Activated CD4-positive, CD25-positive, alpha-beta regulatory T cell treated with anti-CD3 and anti-CD28 coated beads, Interleukin-2, amount 50 U/mL, for 72 hours (primary cell): ENCODE results near the gene APC2.

Experiments used
- DNase-seq: peaks from one replicate; pipeline ENCODE4 v3.0.0; 2021

The APC2 gene

GRCh38 chr19:1451916-1452801 is 2.2 kb downstream of the APC2 start:
- no peak for DNase-seq

GRCh38 chr19:1452802-1453524 is 3.0 kb downstream of the APC2 start:
- no peak for DNase-seq

DNA sequence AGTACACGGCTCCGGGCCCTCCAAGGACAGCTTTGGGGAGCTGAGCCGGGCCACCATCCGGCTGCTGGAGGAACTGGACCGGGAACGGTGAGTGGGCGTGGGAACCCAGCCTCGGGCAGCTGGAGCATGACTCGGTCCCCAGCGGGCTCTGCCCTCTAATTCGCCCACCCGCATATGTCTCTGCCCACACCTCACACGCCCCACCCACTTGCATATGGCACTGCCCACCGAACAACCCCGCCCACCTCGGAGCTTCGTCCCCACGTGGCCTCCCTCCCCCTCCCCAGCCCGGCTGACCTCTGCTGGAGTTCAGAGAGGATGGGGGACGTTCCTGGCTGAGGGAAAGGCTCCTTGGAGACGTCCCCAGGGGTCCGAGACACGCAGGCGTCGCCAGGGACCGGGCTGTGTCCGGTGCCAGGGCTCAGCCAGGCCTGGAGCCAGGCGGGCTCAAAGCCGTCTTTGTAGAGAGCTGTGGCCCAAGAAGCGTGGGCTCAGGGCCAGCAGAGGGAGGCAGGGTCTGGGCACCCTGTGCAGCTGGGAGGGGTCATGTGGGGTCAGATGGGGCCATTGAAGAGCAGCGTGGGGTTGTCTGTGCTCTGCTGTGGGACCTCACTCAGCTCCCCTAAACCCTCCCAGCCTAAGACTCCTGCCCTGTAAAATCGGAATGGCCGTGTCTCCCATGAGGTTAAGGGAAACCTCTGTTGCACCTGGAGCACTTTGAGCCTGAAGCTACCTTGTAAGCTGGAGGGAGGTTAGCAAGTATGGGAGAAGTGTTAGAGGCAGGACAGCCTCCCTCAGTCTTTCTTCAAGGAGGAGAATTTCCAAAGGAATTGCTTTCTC is 3.8 kb downstream of the APC2 start:
- no peak for DNase-seq

- no peak for DNase-seq
Observed at GRCh38 chr19:1455002-1455335, 5.0 kb downstream of the APC2 start.

DNA sequence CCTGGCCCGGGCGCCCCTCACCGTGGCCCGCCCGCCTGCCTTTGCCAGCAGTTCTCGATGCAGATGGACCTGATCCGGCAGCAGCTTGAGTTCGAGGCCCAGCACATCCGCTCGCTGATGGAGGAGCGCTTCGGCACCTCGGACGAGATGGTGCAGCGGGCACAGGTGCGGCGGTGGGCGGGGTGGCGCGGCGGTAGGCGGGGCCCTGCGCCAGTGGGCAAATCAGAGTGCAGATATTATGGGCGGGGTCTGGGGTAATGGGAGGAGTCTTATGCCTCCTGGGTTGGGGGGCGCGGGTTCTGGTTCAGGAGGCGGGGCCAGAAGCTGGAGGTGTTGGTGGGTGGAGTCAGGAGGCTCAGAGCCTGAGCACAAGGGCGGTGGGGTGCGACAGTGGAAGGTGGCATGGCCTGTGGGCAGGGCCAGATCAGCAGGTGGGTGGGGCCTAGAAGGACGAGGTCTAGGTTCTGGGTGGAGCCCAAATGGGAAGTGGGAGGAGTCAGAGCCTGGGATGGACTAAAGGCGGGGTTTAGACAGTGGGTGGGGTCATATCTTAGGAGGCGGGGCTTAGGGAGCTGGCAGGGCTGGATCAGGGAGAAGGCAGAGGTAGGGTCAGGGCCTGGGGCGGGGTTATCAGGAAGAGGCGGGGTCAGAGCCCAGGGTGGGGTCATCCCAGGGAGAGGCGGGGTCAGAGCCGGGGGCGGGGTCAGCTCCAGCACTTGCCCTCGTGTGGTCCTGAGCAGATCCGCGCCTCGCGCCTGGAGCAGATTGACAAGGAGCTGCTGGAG is 5.6 kb downstream of the APC2 start:
- peak; percentile 57 for DNase-seq

DNA sequence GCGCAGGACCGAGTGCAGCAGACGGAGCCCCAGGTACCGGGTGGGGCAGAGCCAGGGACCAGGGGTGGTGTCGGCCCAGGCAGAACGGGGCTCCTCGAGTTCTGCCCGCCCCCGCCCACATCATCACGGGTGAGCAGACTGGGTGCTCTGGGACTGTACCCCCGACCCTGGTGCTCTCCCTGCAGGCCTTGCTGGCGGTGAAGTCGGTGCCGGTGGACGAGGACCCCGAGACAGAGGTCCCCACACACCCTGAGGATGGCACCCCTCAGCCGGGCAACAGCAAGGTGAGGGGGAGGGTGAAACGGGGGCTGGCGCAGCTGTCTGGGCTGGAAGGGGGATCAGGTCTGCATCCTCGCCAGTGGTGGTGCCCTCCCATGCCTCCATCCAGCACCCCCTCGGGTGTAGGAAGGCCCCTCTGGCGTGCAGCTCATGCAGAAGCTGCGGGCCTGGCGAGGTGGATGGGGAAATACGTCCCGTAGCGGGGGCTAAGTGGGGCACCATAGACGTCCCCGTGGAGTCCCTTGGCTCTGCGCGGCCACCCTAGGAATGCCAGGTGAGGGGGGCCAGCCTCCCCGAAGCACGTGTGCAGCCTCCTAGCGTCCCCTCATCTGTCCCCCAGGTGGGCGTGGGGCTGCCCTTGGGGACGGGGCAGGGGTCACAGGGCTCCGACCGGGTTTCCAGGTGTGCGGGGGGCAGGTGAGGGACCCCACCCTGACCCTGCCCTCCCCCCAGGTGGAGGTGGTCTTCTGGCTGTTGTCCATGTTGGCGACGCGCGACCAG is 6.4 kb downstream of the APC2 start:
- no peak for DNase-seq

GRCh38 chr19:1457031-1457739 is 7.3 kb downstream of the APC2 start:
- no peak for DNase-seq

DNA sequence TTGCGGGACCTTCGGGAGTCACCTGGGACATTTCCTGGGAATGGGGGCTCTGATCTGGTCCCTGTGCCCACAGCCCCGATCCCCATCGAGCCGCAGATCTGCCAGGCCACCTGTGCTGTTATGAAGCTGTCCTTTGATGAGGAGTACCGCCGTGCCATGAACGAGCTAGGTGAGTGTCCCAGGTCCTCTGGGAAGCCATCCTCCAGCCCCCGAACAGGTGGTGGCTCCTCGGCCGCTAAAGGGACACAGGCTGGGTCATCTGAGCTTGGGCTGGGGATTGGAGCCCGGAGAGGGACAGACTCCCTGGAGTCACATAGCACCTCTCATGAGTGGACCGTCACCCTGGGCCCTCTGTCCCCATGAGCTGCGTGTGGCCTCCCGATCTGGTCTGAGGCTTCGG is 8.0 kb downstream of the APC2 start:
- DNase-seq = no peak

DNA sequence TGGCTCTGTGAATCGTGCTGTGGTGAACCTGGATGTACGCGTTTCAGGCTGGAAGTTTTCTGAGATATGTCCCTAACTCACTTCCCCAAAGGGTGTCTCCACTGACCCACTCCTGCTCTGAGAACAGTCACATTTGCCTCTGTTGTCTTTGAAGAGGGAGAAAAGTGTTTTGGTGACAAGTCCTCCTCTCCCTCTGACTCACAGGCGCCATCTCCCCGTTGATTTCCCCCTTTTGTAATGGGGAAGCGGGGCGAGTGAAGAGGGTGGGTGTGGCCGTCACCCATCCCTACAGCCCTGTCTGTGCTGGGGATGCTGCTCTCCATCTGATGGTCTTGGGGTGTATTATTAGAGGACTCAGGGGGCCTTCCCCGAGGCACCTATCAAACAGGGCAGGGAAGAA is 9.6 kb downstream of the APC2 start:
- DNase-seq = no peak

GRCh38 chr19:1460033-1460995 is 10.4 kb downstream of the APC2 start:
- DNase-seq = no peak

- DNase-seq = no peak
Observed at GRCh38 chr19:1461862-1462261, 11.9 kb downstream of the APC2 start.

DNA sequence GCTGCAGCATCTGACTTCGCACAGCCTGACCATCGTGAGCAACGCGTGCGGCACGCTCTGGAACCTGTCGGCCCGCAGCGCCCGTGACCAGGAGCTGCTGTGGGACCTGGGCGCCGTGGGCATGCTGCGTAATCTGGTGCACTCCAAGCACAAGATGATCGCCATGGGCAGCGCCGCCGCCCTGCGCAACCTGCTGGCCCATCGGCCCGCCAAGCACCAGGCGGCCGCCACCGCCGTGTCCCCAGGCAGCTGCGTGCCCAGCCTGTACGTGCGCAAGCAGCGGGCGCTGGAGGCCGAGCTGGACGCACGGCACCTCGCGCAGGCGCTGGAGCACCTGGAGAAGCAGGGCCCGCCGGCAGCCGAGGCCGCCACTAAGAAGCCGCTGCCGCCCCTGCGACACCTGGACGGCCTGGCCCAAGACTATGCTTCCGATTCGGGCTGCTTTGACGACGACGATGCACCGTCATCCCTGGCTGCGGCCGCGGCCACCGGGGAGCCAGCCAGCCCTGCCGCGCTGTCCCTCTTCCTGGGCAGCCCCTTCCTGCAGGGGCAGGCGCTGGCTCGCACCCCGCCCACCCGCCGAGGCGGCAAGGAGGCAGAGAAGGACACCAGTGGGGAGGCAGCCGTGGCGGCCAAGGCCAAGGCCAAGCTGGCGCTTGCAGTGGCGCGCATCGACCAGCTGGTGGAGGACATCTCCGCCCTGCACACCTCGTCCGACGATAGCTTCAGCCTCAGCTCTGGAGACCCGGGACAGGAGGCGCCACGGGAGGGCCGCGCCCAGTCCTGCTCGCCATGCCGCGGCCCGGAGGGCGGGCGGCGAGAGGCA is 15.5 kb downstream of the APC2 start:
- DNase-seq = no peak

GRCh38 chr19:1466018-1466460 is 16.1 kb downstream of the APC2 start:
- no peak for DNase-seq

GRCh38 chr19:1466461-1467214 is 16.7 kb downstream of the APC2 start:
- peak; percentile 31 for DNase-seq

- no peak for DNase-seq
Observed at GRCh38 chr19:1467215-1467489, 17.2 kb downstream of the APC2 start.

GRCh38 chr19:1467490-1468273 is 17.8 kb downstream of the APC2 start:
- DNase-seq = peak; percentile 31

GRCh38 chr19:1468274-1468820 is 18.4 kb downstream of the APC2 start:
- peak; percentile 31 for DNase-seq
